Stomach smooth muscle (tissue), 2 donors: ENCODE data around the gene STXBP1.

Experiments used
- H3K27ac ChIP-seq: one replicate; pipeline ENCODE4 v1.7.0; 2013; ENCODE audit warnings: mild to moderate bottlenecking, low read length, inconsistent platforms
- H3K27me3 ChIP-seq, 2 donors: one replicate each; pipeline ENCODE4 v1.7.0; 2013; ENCODE audit warnings: low read length in 2 of 2; ENCODE audit not compliant: insufficient read depth in 2 of 2, control insufficient read depth in 1 of 2
- H3K36me3 ChIP-seq, 2 donors: one replicate each; pipeline ENCODE4 v1.7.0; 2013; ENCODE audit warnings: low read length in 2 of 2; ENCODE audit not compliant: control insufficient read depth in 2 of 2, insufficient read depth in 2 of 2
- H3K4me1 ChIP-seq: one replicate; pipeline ENCODE4 v1.7.0; 2013; ENCODE audit warnings: low read length; ENCODE audit not compliant: control insufficient read depth, insufficient read depth
- H3K4me3 ChIP-seq, 2 donors: one replicate each; pipeline ENCODE4 v1.7.0; 2013; ENCODE audit warnings: low read length in 2 of 2
- H3K9ac ChIP-seq, 2 donors: one replicate each; pipeline ENCODE4 v1.7.0; 2013; ENCODE audit warnings: low read length in 2 of 2, mild to moderate bottlenecking in 1 of 2
- H3K9me3 ChIP-seq, 2 donors: one replicate each; pipeline ENCODE4 v1.7.0; 2013; ENCODE audit warnings: low read length in 2 of 2; ENCODE audit not compliant: control insufficient read depth in 2 of 2
- donor health status: healthy.
- donor health status: Pancreatic carcinoma.

STXBP1 gene

DNA sequence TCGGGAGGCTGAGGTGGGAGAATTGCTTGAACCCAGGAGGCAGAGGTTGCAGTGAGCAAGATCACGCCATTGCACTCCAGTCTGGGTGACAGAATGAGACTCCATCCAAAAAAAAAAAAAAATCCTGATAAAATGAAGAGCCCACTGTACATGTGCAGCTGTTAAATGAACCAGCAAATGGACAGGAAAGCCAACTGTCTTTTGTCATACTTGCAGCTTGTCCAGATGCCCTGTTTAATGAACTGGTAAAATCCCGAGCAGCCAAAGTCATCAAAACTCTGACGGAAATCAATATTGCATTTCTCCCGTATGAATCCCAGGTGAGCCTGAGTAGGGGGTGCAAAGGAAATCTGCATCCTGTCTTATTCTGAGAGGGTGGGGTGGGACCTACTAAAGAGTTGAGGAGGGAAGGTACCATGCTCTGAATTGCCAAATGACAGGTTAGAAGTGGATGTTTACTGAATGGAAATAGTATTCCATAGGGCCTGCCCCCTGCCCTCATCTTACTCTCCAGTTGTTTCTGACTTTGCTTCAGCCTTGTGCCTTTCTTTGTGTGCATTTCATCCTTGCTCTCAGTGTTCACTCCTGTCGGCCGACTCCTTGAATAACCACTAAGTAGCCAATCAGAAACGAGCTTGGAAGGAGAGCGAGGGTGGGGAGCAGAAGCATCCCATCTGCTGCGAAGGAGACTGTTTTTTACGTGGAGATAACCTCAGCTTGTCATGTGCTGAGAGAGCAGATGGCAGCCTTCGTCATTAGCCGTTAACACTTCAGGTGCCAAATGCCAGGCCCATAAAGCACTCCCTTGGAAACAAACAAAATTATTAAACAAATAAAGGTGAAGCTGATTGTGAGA, 49.0 kb downstream of the STXBP1 start:
- no peak overlapping the region for H3K9ac ChIP-seq
- peaks cover 2% of the 10 kb centered on the region for H3K4me1 ChIP-seq
- H3K36me3 ChIP-seq: peaks cover 21 to 35% of the 10 kb centered on the region in 2 donors
- no peaks in the 10 kb centered on the region for H3K9me3 ChIP-seq
- no peak overlapping the region for H3K4me3 ChIP-seq
- H3K27me3 ChIP-seq: no peaks in the 10 kb centered on the region
- H3K27ac ChIP-seq: no peak overlapping the region

GRCh38 chr9:127662617-127663016, 50.5 kb downstream of the STXBP1 start:
- H3K4me3 ChIP-seq: no peak overlapping the region
- H3K36me3 ChIP-seq: peaks cover 21 to 35% of the 10 kb centered on the region in 2 donors
- H3K9me3 ChIP-seq: no peaks in the 10 kb centered on the region
- peaks cover 2% of the 10 kb centered on the region for H3K4me1 ChIP-seq
- no peak overlapping the region for H3K27ac ChIP-seq
- H3K27me3 ChIP-seq: no peaks in the 10 kb centered on the region
- no peak overlapping the region for H3K9ac ChIP-seq

DNA sequence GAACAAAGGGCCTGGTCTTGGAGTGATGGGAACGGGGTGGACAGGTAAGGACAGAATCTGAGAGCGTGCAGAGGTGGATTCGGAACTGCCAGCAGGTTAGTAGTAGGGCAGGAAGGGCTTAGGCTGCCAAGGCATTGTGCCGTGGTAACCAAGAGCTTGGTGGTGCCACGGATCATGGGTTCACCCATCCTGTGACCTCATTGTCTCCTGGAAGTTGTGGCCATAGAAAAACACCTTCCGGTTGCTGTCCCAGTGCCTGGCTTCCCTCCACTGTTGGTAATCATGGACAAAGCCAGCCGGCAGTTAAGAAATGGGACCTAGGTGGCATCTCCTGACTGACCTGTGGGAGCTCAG, 52.2 kb downstream of the STXBP1 start:
- no peak overlapping the region for H3K9ac ChIP-seq
- peaks cover 21 to 36% of the 10 kb centered on the region in 2 donors for H3K36me3 ChIP-seq
- H3K4me3 ChIP-seq: no peak overlapping the region
- H3K27ac ChIP-seq: no peak overlapping the region
- H3K4me1 ChIP-seq: peaks cover 2% of the 10 kb centered on the region
- no peaks in the 10 kb centered on the region for H3K9me3 ChIP-seq
- no peaks in the 10 kb centered on the region for H3K27me3 ChIP-seq

DNA sequence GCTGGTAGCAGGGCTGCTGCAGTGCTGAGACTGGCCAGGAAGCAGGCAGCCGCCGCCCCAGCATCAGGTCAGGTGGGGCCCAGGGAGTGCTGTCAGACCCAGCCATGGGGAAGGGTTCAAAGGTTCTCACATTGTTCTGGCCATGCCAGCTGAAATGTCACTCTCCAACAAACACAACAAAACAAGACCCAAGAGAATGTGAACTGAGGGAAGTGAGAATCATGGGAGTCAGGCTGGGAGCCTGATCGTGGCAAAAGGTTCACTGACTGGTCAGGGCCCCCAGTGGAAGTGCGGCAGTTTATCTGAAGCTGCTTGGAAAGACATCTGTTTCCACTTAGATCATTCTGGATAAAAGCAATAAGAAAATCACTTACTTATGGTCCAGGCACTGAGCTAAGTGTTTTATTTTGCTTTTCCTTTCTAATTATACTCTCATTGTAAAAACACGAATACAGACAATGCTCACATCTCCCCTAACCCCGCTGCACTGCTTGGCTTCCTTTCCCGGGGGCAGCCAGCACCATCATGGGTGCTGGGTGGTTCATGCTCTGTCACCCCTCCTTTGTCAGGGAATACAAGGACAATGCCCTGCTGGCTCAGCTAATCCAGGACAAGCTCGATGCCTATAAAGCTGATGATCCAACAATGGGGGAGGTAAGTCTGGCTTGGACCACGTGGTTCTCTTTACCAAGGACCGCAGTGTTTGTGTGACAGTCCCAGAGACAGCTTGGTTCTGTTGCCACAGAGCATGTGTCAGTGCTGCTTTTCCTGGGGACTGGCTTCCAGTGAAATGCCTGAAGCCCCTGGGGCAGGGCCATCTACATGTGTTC, 52.8 kb downstream of the STXBP1 start:
- H3K9ac ChIP-seq: no peak overlapping the region
- no peaks in the 10 kb centered on the region for H3K27me3 ChIP-seq
- H3K27ac ChIP-seq: no peak overlapping the region
- H3K4me3 ChIP-seq: no peak overlapping the region
- peaks cover 2% of the 10 kb centered on the region for H3K4me1 ChIP-seq
- no peaks in the 10 kb centered on the region for H3K9me3 ChIP-seq
- H3K36me3 ChIP-seq: peaks cover 21 to 33% of the 10 kb centered on the region in 2 donors

- H3K9me3 ChIP-seq: no peaks in the 10 kb centered on the region
- no peaks in the 10 kb centered on the region for H3K27me3 ChIP-seq
- H3K27ac ChIP-seq: no peak overlapping the region
- no peak overlapping the region for H3K9ac ChIP-seq
- peaks cover 25 to 37% of the 10 kb centered on the region in 2 donors for H3K36me3 ChIP-seq
- peaks cover 2% of the 10 kb centered on the region for H3K4me1 ChIP-seq
- no peak overlapping the region for H3K4me3 ChIP-seq
Measured at GRCh38 chr9:127667127-127667844, 55.2 kb downstream of the STXBP1 start.

DNA sequence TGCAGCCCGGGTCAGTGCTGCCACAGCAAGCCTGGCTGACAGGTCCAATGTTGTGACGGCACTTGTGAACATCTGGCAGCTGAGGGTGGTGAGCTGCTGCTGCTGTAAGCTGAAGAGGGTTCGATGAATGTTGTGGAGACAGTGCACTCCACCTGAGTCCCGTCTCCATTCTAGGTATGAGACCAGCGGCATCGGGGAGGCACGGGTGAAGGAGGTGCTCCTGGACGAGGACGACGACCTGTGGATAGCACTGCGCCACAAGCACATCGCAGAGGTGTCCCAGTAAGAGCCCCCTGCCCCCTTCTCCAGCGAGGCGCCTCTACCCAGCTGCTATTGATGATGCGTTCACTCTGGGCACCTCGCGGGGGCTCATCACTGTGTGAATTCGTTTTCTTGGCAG, 55.8 kb downstream of the STXBP1 start:
- peaks cover 27 to 39% of the 10 kb centered on the region in 2 donors for H3K36me3 ChIP-seq

DNA sequence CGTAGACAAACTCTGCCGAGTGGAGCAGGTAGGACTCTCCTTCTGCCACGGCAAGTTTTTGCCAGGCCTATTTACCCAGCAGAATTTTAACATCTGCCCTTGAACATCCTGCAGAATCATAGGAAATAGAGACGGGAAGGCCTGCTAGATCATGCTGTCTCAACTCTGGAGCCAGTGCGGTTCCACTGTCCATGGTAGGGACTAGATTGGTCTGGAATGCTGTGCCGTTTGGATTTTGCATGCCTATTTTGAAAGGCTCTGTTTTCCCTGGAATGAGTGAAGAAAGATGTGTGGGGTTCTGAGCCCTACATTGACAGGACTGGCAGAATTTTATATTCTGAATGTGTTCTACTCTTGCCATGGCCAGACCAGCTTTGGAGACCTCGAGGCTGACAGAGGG, 61.2 kb downstream of the STXBP1 start:
- Histone ChIP-seq H3K9ac (no peak overlapping the region), H3K36me3 (peaks cover 26 to 41% of the 10 kb centered on the region in 2 donors), H3K4me3 (no peak overlapping the region), H3K9me3 (no peaks in the 10 kb centered on the region), H3K27me3 (no peaks in the 10 kb centered on the region), H3K4me1 (no peaks in the 10 kb centered on the region), H3K27ac (no peak overlapping the region)

More for the DNA sequence above, 55.8 kb downstream of the STXBP1 start:
- H3K4me3 ChIP-seq: no peak overlapping the region
- no peaks in the 10 kb centered on the region for H3K9me3 ChIP-seq
- no peaks in the 10 kb centered on the region for H3K27me3 ChIP-seq
- no peak overlapping the region for H3K9ac ChIP-seq
- no peak overlapping the region for H3K27ac ChIP-seq
- H3K4me1 ChIP-seq: peaks cover 2% of the 10 kb centered on the region

DNA sequence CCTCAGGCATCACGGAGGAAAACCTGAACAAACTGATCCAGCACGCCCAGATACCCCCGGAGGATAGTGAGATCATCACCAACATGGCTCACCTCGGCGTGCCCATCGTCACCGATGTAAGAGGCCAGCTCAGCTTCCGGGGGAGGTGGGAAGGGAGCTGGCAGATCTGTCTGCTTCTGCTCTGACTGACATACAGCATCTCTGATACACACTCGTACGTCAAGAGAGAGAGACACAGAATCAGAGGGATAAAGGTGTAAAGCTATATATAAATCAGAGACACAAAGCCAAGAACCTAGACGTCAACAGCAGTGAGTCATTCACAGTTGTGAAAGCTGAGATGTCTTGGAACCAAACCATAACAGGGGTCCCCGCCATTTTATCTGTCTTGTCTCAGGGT, 64.6 kb downstream of the STXBP1 start:
- H3K27me3 ChIP-seq: no peaks in the 10 kb centered on the region
- no peak overlapping the region for H3K9ac ChIP-seq
- no peak overlapping the region for H3K4me3 ChIP-seq
- H3K9me3 ChIP-seq: no peaks in the 10 kb centered on the region
- H3K36me3 ChIP-seq: peaks cover 37 to 62% of the 10 kb centered on the region in 2 donors
- H3K4me1 ChIP-seq: no peaks in the 10 kb centered on the region
- no peak overlapping the region for H3K27ac ChIP-seq

- no peaks in the 10 kb centered on the region for H3K27me3 ChIP-seq
- H3K4me3 ChIP-seq: no peak overlapping the region
- peaks cover 33 to 69% of the 10 kb centered on the region in 2 donors for H3K36me3 ChIP-seq
- H3K4me1 ChIP-seq: no peaks in the 10 kb centered on the region
- H3K27ac ChIP-seq: no peak overlapping the region
- no peak overlapping the region for H3K9ac ChIP-seq
- H3K9me3 ChIP-seq: no peaks in the 10 kb centered on the region
Measured at GRCh38 chr9:127679506-127679905, 67.4 kb downstream of the STXBP1 start.

GRCh38 chr9:127680226-127680625, 68.1 kb downstream of the STXBP1 start:
- Histone ChIP-seq H3K27me3 (no peaks in the 10 kb centered on the region), H3K4me3 (no peak overlapping the region), H3K36me3 (peaks cover 33 to 71% of the 10 kb centered on the region in 2 donors), H3K4me1 (no peaks in the 10 kb centered on the region), H3K27ac (no peak overlapping the region), H3K9ac (no peak overlapping the region), H3K9me3 (no peaks in the 10 kb centered on the region)
